Effector CD4-positive, alpha-beta T cell (primary cell): ENCODE measurements around the gene TLK2.
"Not testable (repeated sequence)": the region's sequence is repeated elsewhere in the genome, so short reads cannot be mapped to it uniquely, and the experiment has no call there.

Experiments
- DNase-seq: peaks from one replicate; pipeline ENCODE4 v3.0.0-alpha.2; 2020

The TLK2 gene

DNA sequence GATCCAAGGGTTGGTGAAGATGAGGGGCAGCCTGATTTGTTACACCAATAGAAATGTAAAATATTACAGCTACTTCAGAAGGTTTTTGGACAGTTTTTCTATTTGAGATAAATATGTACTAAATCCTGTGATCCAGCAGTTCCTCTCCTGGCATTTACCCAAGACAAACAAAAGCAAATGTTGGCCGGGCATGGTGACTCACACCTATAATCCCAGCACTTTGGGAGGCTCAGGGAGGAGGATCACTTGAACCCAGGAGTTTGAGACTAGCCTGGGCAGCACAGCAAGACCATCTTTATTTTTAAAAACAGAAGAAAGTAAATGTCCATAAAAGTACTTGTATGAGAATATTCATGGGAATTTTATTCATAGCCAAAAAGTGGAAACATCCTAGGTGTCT lies 84.0 kb downstream of the TLK2 start:
- DNase-seq: no peak

DNA sequence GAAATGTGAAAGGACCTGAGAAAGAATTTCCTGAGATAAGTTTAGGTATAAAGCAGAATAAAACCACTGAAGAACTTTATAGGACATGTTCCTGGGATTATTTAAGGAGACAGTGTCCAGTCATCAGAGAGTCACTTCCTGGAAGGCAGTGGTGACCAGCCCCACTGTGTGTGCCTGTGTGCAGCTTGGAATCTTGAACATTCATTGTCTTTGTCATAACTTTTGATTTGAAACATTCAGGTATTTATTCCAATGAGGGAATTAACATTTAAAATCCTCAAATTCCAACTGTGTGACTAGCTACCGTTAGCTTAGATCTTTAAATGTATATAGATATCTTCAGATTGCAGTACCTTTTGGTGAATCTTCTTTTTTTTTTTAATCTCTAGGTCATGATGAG lies 87.2 kb downstream of the TLK2 start:
- DNase-seq: no peak

DNA sequence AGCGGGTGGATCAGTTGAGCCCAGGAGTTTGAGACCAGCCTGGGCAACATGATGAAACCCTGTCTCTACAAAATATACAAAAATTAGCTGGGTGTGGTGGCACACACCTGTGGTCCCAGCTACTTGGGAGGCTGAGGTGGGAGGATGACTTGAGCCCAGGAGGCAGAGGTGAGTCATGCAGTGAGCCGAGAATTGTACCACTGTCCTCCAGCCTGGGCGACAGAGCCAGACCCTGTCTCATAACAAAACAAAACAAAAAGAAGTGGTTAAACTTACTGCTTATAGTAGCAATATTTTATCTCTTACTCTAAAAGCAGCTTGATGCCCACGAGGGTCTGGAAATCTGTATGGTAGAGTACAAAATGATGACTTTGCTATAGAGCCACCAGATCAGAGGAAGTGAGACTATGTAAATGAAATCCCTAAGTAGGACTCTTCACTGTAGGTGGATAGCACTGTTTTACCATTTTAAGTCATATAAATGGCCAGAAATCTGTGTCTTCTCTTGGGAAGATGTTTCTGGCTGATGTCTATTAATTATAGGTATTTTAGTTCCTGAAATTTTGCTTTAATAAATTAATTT lies 88.5 kb downstream of the TLK2 start:
- DNase-seq: no peak

DNA sequence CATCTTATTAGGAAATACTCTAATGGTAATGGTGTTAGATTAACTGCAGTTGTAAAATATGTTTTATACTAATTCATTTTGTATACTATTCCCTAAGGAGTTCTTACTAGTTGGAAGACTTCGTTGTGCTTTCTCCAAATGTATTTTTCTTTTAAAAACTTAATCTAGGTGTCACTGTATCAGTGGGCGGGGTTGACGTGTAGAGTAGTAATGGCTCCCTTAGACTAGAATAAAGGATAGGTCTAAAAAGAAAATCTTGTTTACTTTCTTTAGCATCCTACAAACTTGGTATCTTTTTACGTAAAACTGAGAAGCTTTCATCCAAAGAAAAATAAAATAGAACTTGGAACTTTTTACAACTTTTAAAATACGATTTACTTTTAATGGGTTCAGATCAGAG lies 93.9 kb downstream of the TLK2 start:
- no peak for DNase-seq

DNA sequence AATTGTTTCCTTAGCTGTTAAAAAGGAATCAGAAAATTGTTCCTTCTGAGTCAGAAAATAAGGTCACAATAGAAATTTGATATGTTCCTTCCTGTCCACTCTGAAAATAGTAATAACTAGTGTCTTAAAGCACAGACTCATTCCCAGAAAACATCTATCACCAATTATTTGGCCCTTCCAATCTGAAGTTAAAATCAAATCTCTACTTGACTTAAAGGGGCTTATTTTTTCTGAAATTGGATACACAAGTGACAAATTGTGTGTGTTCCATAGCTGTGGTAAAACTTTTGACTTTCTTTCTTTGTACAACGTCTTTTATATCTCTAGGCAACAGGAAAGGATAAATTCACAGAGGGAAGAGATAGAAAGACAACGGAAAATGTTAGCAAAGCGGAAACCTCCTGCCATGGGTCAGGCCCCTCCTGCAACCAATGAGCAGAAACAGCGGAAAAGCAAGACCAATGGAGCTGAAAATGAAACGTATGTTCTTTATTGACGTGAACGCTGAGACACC lies 94.3 kb downstream of the TLK2 start:
- DNase-seq: no peak

DNA sequence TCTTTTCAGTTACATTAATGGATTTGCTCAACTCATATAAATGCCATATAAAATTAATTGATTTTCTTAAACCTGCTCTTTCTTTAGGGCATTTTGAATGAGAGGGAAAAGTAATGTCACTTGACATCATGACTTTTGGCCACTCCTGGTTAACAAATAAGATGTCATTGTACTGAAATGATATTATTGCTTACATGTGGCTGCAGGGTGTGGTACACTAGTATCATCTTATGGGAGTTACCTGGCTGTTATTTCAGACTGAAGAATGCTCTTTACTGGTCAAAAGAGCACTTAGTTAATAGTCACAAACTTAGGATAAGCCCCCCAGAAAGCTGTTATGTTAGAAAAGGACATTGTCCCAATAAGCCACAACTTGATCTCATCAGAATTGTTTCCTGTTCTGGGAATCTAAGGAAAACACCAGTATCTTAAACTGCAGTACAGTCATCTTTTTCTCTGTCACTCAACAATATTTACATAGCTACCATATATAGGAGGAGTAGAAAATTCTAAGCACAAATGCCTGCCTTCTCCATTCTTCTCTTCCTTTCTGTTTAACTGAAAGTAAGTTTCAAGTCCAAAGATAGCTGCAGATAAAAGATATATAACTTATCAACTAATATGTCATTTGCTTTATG lies 95.0 kb downstream of the TLK2 start:
- no peak for DNase-seq

DNA sequence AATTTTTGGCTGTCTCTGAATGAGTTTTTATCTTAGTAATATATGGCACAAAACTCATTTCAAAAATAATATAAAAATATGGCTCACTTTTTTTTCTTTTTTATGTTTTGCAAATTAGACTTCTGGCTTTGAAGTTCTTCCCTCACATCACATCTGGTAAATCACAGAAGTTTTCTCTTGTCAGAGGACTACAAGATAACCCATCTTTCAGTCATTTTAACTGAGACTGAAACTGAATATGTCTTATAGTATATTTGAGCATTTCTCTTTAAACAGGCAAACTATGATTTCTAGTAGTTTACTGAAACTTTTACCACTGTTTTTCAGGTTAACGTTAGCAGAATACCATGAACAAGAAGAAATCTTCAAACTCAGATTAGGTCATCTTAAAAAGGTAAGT lies 97.8 kb downstream of the TLK2 start:
- no peak for DNase-seq

DNA sequence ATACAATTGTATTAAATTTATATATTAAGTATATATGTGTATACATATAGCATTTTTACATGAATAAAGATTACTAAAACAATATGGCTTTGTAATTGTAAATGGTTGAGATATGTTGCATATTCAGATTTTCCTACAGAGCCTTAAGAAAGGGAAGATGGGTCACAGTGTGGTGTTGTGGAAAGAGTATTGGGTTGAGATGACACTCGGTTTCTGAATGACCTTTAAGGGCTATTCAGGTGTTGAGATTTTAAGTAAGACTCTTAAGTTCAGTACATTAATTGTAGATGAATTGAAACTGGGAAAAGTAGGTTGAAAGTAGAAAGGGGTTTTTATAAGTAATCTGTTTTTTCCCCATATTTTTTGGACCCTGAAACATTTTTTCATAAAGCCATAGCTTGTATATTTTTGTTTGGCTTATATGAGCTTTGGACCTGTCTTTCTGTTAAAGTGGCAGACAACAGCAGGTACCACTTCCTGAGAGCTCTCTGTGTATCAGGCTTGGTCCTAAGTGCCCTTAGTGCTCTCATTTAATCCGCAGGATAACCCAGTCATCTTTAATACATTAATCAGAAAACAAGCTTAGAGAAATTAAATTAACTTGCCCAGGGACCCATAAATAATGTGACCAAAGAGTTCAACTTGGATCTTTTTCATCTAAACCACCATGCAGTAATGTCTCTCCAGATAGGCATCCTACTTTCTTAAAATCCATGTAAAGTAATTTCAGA lies 100.3 kb downstream of the TLK2 start:
- DNase-seq: no peak

DNA sequence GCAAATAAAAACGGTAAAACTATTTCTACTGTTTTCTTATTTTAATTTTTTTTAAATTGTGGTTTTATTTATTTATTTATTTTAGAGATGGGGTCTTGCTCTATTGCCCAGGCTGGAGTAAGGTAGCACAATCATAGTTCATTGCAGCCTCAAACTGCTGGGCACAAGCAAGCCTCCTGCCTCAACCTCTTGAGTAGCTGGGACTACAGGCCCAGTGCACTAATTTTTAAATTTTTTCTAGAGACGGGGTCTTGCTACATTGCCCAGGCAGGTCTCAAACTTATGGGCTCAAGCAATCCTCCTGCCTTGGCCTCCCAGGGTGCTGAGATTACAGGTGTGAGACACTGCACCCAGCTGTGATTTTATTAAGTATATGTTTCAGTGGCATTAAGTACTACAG lies 102.3 kb downstream of the TLK2 start:
- no peak for DNase-seq

DNA sequence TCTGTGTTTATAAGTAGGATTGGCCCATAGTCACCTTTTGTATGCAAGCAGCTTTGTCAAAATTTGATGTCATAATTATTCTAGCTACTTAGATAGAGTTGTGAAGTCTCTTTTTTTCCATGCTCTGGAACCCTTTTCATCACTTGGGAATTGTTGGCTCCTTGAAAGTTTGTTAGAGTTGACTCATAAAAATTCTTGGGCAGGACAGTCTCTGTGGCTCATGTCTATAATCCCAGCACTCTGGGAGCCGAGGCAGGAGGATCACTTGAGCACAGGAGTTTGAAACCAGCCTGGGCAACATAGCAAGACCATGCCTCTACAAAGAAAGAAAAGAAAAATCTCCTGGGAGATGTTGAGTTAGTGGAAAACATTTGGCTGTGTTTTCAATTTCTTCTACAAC lies 103.1 kb downstream of the TLK2 start:
- DNase-seq: no peak

DNA sequence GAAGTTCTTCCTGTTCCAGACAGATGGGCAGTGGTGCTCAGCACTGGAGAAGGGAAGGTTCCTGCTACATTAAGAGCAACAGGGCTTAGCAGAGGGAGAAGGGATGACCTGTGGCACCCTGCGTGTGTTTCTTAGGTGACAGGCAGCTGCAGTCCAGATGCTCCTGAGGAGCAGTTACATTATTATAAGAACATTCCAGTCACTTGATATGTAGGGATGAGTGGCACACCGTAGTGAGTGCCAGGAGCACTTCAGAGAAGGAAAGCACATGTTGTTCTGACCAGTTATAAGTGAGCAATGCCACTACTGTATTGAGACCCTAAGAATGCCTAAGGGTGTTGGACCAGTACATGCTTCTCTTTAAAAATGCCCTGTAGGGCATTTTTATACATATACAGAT lies 108.9 kb downstream of the TLK2 start:
- no peak for DNase-seq

DNA sequence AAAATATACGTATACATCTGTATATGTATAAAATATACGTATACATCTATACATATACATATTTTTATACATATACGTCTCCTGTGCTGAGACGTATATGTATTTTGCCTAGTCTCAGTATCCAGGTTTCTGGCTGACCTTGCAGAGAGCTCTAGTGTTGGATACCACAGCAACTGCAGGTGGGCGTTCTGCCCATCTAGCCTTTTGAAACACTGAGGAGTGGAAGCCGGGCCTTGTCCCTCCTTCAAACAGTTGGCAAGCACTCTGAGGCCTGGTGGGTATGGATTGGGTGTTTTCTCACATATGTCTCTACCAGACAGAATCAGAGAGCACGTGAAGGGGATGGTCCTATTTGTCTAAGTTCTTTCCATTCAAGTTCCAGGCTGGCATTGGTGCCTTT lies 109.5 kb downstream of the TLK2 start:
- no peak for DNase-seq

DNA sequence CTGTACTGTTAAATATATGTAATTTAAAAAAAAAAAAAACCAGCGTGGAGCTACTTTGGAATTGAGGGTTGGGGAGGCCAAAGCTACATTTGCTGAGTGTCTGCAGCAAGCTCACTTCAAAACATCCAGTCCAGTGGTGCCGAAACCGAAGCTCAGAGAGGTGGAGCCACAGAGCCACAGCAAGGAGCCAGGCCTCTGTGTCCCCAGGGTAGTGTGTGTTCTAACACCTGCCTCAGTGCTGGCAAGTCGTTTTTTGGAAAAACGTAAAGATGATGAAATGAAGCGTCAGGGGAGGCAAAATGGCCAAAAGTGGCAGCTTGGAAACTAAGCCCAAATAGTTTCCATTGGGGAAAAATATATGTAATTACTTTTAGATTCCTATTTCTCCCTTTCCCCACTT lies 112.7 kb downstream of the TLK2 start:
- DNase-seq: no peak

DNA sequence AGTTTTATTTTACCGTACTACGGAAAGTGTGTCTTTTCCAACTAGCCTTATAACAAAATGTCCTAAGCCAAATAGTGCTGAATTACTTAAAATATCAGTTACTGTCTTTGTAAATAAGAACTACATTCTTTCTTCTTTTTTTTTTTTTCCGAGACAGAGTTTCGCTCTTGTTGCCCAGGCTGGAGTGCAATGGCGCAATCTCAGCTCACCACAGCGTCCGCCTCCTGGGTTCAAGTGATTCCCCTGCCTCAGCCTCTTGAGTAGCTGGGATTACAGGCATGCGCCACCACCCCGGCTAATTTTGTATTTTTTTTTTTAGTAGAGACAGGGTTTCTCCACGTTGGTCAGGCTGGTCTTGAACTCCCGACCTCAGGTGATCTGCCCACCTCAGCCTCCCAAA lies 113.2 kb downstream of the TLK2 start:
- DNase-seq: not testable (repeated sequence)

DNA sequence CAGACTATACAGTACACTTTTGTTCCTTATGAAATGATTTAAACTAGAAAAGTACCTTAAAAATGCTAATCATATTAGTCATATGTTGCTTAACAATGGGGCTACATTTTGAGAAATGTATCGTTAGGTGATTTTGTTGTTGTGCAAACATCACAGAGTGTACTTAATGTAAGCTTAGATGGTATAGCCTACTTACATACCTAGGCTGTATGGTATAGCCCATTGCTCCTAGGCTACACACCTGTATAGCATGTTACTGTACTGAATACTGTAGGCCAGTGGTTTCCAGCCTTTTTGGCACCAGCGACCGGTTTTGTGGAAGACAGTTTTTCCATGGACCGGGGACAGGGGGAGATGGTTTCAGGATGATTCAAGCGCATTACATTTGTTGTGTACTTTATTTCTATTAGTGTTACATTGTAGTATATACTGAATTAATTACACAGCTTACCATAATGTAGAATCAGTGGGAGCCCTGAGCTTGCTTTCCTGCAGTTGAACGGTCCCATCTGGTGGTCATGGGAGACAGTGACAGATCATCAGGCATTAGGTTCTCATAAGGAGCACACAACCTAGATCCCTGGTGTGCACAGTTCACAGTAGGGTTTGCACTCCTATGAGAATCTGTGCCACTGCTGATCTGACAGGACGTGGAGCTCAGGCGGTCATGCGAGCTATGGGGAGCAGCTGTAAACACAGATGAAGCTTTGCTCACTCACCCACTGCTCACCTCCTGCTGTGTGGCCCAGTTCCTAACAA lies 113.9 kb downstream of the TLK2 start:
- DNase-seq: no peak

DNA sequence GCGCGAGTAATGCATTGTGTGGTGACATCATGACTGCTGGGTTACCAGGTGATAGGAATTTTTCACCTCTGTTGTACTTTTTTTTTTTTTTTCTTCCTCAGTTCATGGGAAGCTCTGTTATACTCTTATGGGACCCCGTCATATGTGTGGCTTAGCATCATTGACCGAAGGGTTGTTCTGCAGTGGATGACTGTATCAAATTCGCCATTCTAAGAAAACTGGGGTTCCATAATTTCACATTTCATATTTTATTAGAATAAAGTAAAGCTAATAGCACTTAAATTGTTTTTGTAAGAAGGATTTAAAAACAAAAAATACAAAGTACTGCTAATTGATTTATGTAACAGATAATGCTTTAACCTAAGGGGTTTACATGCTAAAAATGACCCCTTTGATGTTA lies 116.9 kb downstream of the TLK2 start:
- no peak for DNase-seq

DNA sequence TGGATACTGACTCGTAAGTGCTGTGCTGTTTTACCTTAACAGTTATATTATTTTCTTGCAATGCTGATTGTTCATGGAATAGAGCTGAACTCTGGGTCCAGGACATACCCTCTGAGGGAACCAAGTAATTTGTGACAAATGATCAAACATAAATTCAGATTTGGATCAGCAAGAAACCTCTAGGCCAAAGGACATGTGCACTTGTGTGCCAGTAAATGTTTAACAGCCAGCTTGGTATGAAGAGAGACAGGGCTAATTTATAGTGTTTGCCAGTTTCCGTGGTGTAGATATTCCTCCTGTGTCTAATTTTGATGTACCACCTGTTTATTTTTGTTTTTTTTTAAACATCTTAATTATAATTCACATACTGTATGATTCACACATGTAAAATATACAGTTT lies 118.0 kb downstream of the TLK2 start:
- no peak for DNase-seq

DNA sequence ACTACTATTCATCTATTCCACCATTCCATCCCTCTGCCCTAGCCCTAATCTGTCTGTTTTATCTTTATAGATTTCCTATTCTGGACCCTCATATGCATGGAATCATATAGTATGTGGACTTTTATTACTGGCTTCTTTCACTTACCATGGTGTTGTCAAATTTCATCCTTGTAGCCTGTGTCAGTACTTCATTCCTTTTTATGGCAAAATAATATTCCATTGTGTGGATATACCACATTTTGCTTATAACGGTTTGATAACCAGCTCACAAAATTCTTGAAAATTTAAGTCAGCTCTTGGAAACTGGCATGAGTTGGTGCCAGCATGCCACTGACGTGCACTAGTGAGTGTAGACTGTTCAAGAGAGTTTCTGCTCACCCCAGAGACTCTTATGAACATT lies 118.5 kb downstream of the TLK2 start:
- DNase-seq: no peak

DNA sequence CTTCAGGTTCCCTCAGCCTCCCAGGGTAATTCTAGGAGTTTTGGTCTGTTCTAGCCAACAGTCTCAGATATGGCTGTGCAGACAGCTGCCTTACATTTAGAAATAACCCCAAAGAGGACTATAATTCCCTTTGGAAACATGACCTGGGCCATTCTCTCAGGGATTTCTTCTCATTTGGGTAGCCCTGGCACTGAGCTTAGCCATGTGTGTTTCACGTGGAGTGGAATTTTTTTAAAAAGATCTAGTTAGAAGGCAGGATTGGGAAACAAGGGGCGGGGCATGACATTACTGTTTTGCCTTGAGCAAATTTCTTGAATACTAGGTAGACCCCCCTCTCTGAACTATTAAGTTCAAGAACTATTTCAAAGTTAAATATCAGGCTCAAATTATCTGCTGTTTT lies 119.3 kb downstream of the TLK2 start:
- no peak for DNase-seq

DNA sequence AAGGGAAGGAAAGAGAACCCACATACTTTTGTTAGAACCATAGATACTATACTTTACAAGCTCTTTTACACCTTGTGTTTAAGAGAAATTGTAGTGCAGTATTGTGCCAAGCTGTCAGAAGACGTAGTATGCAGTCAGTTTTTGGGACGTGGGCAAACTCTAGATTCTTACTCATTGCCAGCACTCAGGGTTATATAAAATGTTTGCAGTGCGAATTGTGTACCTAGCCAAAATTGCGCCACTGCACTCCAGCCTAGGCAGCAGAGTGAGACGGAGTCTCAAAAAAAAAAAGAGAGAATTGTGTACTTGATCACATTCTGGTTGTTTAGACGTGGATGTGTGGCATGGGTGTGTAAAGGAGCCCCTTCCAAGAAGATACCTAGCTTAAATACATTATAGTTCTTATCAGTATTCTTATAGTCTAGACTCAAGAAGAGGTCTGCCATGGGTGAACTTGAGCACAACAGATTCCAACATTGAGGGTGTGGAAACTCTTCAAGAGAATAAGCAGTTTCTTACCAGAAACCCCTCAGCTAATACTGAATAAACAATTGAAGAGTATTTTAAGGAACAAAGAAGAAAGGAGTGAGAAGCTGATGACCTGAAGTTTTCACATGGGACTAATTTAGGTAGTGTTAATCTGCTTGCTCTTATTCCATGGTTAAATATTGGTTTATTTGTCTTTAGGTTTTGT lies 121.5 kb downstream of the TLK2 start:
- no peak for DNase-seq

DNA sequence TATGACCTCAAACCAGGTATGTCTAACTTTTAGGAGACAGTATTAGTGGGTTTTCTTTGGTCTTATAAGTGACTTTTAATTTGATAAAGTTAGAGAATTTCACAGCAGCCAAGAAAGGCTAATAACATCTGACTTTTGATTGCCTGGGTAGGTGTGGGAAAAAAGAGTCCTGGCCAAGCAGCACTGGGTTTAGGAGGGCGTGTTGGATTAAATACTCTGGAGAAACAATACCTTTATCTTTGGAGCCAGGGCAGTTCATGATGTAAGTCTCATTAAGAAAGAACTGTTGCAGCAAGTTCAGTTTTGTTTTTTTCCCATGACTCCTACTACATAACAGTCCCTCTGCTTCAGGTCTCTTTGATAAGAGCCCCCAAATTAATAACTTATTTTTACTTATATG lies 122.2 kb downstream of the TLK2 start:
- DNase-seq: no peak

DNA sequence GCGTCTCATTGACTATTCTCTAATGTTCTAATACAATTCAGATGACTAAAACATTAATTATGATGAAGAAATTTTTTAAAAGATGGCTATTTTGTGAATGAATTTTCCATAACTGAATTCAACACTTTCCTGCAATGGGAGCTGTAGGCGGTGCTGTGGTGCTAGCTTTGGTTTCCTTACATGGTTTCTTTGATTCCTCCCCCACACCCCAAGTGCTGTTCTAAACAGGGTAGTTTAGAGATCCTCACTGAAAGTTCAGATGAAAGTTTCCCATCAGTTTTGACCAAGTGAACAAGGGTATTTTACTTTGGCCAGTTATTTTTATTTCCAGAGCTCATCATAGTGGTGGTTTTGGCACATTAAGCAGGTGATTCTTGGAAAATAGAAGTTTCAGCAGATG lies 122.8 kb downstream of the TLK2 start:
- no peak for DNase-seq

DNA sequence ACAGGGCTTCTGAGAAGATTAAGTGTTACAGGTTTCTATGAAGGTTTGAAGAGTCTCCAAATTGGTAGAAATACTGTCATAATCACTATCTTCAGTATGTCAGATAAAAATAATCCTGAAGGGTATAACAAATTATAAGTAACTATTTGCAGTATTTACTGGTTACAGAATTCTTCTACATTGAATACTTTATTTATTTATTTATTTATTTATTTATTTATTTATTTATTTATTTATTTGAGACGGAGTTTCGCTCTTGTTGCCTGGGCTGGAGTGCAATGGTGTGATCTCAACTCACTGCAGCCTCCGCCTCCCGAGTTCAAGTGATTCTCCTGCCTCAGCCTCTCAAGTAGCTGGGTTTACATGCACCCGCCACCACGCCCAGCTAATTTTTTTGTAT lies 125.2 kb downstream of the TLK2 start:
- not testable (repeated sequence) for DNase-seq
